ENCODE data around the gene CBFA2T3. TPM values are rescaled to one million over a fixed set of nuclear protein-coding genes. Genes with fewer than 3 reads are reported as not detected.
"Not testable (repeated sequence)": the region's sequence is repeated elsewhere in the genome, so short reads cannot be mapped to it uniquely, and the experiment has no call there.

CBFA2T3 gene
- total RNA-seq, 1 donor from 2014 or later, result 0.82 TPM

- DNase-seq (ENCODE audit: low spot score in 2 of 2) (no peak), FAIRE-seq (no peak)
Observed at GRCh38 chr16:89013692-89014402, 36.8 kb upstream of the CBFA2T3 start.

- FAIRE-seq (no peak), DNase-seq (ENCODE audit: low spot score in 2 of 2) (no peak)
Observed at GRCh38 chr16:89013111-89013510, 36.1 kb upstream of the CBFA2T3 start.

- no peak for DNase-seq (ENCODE audit: low spot score in 2 of 2)
- FAIRE-seq, result no peak
Observed at GRCh38 chr16:89012622-89012995, 35.6 kb upstream of the CBFA2T3 start.

DNA sequence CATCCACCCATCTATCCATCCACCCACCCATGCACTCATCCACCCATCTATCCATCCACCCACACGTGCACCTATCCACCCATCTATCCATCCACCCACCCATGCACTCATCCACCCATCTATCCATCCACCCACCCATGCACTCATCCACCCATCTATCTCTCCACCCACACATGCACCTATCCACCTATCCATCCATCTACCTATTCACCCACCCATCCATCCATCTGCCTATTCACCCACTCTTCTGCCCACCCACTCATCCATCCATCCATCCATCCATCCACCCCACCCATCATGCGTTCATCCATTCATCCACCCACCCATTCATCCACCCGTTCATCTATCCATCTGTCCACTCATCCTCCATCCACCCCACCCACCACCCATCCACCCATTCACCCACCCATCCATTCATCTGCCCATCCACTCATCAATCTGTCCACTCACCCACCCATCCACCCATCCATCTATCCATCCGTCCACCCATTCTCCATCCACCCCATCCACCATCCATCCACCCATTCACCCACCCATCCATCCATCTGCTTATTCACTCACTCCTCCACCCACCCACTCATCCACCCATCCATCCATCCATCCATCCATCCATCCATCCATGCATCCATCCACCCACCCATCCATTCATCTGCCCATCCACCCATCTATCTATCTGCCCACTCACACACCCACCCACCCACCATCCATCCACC, 35.1 kb upstream of the CBFA2T3 start:
- no peak for DNase-seq (ENCODE audit: low spot score in 2 of 2)
- FAIRE-seq, result no peak

- no peak for DNase-seq (ENCODE audit: low spot score in 2 of 2)
- FAIRE-seq, result no peak
Observed at GRCh38 chr16:89010210-89010925, 33.4 kb upstream of the CBFA2T3 start.

- FAIRE-seq (no peak), DNase-seq (ENCODE audit: low spot score in 2 of 2) (no peak)
Observed at GRCh38 chr16:89009343-89010209, 32.6 kb upstream of the CBFA2T3 start.

DNA sequence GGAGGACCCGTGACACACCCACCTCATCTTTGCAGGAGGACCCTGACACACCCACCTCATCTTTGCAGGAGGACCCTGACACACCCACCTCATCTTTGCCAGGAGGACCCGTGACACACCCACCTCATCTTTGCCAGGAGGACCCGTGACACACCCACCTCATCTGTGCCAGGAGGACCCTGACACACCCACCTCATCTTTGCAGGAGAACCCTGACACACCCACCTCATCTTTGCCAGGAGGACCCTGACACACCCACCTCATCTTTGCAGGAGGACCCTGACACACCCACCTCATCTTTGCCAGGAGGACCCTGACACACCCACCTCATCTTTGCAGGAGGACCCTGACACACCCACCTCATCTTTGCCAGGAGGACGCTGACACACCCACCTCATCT, 31.8 kb upstream of the CBFA2T3 start:
- not testable (repeated sequence) for FAIRE-seq; DNase-seq (ENCODE audit: low spot score in 2 of 2)

DNA sequence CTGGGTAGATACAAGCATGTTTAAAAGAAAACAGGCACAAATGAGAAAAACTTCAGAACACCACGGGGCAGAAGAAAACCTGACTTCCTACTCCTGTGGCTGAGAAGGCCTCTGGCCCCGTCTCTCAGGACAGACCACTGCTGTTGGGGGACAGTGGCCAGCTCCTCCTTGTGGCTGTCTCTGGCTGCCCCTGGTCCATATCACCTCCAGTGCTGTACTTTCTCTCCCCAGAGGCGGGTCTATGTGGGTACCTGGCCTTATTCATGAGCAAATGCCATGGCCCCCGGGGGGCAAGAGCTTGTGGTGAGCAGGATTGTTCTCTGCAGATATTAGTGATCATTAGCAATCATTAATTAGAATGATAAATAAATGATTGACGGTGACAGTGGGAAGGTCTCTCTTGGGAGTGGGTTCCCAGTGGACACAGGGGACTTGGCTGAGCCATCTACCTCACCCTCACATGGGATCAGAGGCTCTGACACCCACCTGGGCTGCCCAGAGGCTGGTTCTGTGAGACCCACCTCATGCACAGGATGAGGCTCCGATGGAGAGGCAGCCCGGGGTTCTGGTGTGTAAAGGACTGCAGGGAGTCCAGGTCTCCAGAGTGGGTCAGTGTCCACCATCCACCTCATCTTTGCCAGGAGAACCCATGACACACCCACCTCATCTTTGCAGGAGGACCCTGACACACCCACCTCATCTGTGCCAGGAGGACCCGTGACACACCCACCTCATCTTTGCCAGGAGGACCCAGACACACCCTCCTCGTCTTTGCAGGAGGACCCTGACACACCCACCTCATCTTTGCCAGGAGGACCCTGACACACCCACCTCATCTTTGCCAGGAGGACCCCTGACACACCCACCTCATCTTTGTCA, 30.6 kb upstream of the CBFA2T3 start:
- no peak for DNase-seq (ENCODE audit: low spot score in 2 of 2)
- FAIRE-seq, result no peak

DNA sequence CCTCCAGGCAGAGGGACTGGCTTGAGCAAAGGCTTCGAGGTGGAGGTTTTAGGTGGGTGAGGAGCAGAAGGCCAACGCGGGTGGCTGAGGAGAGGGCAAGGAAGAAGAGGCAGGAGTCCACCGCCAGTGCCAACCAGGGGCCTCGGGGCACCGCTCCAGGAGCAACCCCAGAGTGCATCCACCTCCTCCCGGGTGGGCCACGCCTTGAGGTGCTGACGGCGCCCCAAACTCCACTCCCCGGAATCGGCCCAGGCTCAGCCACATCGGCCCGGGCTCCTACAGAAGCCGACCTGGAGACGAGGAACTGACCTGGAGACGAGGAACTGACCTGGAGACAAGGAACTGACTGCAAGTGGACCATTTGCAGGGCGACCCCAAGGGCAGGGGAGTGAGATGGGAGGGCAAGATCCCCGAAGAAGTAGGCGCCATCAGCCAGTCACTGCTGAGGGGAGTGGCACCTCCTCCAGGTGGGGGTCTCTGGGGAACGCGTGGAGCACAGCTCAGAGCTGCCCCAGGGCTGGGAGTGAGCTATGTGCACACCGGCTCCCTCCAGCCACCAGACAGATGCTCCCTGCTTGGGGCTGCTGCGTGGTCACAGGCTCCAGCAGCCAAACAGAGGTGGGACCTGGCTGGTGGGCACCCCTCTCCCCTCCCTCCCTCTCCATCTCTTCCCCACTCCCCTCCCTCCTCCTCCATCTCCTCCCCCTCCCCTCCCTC, 29.2 kb upstream of the CBFA2T3 start:
- DNase-seq (ENCODE audit: low spot score in 2 of 2) (no peak), FAIRE-seq (no peak)

GRCh38 chr16:89005201-89006035, 28.4 kb upstream of the CBFA2T3 start:
- DNase-seq (ENCODE audit: low spot score in 2 of 2) (no peak), FAIRE-seq (no peak)

- no peak for DNase-seq (ENCODE audit: low spot score in 2 of 2)
- FAIRE-seq, result no peak
Observed at GRCh38 chr16:89004209-89004831, 27.3 kb upstream of the CBFA2T3 start.

DNA sequence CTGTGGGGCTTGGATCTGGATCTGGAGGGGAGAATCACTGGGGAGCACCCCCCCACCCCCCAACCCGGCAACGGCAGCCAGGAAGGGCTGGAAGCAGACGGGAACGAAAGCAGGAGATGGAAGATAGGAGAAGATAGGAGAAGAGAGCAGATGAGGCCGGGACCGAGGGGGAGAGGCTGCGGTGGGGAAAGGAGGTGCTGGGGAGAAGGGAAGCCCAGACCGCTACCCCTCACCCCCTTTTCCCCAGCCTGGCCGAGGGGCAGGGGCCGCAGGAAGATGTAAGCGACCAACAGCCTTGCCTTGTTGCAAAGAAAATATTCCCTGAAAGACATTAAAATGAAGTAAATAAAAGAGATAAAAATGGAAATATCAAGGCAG, 26.8 kb upstream of the CBFA2T3 start:
- FAIRE-seq (no peak), DNase-seq (ENCODE audit: low spot score in 2 of 2) (no peak)

- no peak for FAIRE-seq
- DNase-seq (ENCODE audit: low spot score in 2 of 2), result no peak
Observed at GRCh38 chr16:89002851-89003830, 26.1 kb upstream of the CBFA2T3 start.

- not testable (repeated sequence) for FAIRE-seq
Observed at GRCh38 chr16:89002081-89002480, 25.1 kb upstream of the CBFA2T3 start.

DNA sequence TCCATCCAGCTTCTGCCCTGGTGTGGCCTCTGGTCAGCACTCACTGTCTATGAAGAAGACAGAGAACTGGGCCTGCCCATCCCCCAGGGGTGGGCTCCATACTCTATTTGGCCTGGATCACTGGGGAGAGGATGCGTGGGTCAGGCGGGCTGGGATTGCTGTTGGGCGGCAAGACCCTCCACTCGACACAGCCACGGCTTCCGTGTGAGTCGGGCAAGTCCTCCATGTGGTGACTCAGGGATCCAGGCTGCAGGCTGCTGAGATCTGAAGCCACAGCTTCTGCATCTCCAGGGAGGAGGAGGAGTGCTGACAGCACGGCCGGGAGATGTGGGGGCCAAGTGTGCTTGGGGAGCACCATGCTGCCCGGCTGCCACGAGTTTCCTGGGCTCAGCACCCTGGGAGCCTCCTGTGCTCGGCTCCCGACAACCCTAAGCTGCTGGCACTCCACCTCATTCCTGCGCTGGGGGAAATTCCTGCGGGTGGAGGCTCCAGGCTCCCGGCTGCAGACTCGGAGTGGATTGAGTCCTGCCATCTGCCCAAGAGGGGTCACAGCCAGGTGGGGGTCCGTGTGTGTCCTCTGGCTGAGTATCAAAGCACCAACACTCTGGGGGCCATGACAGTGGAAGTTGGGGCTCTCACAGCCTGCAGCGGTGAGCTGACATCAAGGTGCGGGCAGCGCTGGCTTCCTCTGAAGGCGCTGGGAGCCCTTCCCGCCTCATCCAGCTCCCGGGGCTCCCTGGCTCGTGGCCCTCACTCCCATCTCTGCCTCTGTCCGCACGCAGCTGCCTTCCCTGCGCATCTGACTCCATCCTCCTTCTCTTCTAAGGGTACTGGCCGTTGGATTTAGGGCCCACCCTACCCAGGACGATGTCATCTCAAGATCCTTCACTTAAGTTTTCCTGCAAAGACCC, 24.4 kb upstream of the CBFA2T3 start:
- no peak for FAIRE-seq

More at GRCh38 chr16:89002081-89002480, 25.1 kb upstream of the CBFA2T3 start:
- DNase-seq (ENCODE audit: low spot score in 2 of 2), result not testable (repeated sequence)

More for the DNA sequence above, 24.4 kb upstream of the CBFA2T3 start:
- no peak for DNase-seq (ENCODE audit: low spot score in 2 of 2)

Data from frontal cortex (tissue), 4 donors.